ENCODE data around the gene CLDN8. TPM values are rescaled to one million over a fixed set of nuclear protein-coding genes. Genes with fewer than 3 reads are reported as not detected.

CLDN8 gene
- total and polyA plus RNA-seq, 7 experiments from 2014 or later = not detected

DNA sequence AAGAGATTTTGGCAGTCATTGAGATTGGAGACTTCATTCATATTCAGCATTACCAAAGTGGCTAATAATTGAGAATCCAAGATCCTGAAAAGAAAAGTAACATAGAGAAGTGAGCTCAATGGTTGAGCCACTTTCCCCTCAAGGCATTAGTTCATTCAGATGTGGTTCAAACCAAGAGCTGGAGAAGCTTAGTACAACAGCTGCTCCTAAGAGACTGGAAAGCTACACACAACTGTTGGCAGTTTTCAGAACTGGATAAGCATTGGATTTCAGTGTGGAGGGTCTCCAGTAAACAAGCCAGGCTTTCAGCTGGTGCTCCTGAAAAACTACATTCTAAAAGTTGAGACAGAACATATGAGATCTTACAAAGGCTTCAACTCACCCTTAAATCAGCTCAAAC is 29.2 kb upstream of the CLDN8 start:
- no peaks in the 10 kb centered on the region for H3K27me3 ChIP-seq (ENCODE audit: control insufficient read depth in 2 of 2, insufficient read depth in 2 of 2, low read length in 2 of 2)
- ATAC-seq (no peak), DNase-seq (no peak)
- peaks cover 0 to 8% (median 0%) of the 10 kb centered on the region in 11 donors for H3K9me3 Mint-ChIP-seq
- intact Hi-C loops (cut with micrococcal nuclease) = no loop called here
- no peak overlapping the region for H3K27ac ChIP-seq (ENCODE audit: low read depth, low read length)
- no peaks in the 10 kb centered on the region for H3K9me3 ChIP-seq (ENCODE audit: control insufficient read depth in 2 of 3, low read length in 3 of 3)
- H3K36me3 Mint-ChIP-seq = no peaks in the 10 kb centered on the region
- ChIA-PET POLR2A (no interaction called here), CTCF (no interaction called here)
- no peaks in the 10 kb centered on the region for H3K36me3 ChIP-seq (ENCODE audit: control insufficient read depth in 2 of 3, insufficient read depth in 3 of 3, low read length in 3 of 3)
- peaks cover 0 to 20% (median 12%) of the 10 kb centered on the region in 5 donors for H3K27me3 Mint-ChIP-seq
- H3K27ac Mint-ChIP-seq = no peak overlapping the region
- no peak overlapping the region for H3K4me3 ChIP-seq (ENCODE audit: low read length)
- no peak overlapping the region for H3K4me3 Mint-ChIP-seq
- no peaks in the 10 kb centered on the region for H3K4me1 ChIP-seq (ENCODE audit: control insufficient read depth in 2 of 2, insufficient read depth in 2 of 2, low read length in 2 of 2)
- H3K4me1 Mint-ChIP-seq = no peaks in the 10 kb centered on the region

DNA sequence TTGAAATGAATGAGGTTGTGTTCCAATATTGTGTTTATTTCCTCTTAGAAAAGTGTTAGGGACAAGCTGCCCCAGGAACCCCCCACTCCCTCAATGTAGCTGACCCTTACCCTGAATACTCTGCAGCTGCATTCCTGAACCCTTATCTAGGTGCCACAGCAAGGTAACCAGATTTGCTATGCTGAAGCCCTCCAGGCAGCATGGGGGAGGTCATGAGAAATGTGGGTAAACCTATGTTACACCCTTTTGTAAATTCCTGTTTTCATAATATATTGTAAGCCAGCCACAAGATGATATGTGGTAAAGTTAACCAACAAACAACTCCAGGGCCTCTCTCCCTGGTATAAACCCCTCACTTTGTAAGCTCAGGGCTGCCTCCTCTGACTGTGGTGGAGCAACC is 27.8 kb upstream of the CLDN8 start:
- DNase-seq (no peak), ATAC-seq (no peak)
- H3K27me3 Mint-ChIP-seq = peaks cover 0 to 20% (median 10%) of the 10 kb centered on the region in 5 donors
- Histone ChIP-seq H3K4me3 (ENCODE audit: low read length) (no peak overlapping the region), H3K9me3 (ENCODE audit: control insufficient read depth in 2 of 3, low read length in 3 of 3) (no peaks in the 10 kb centered on the region), H3K27me3 (ENCODE audit: control insufficient read depth in 2 of 2, insufficient read depth in 2 of 2, low read length in 2 of 2) (no peaks in the 10 kb centered on the region), H3K4me1 (ENCODE audit: control insufficient read depth in 2 of 2, insufficient read depth in 2 of 2, low read length in 2 of 2) (no peaks in the 10 kb centered on the region), H3K27ac (ENCODE audit: low read depth, low read length) (no peak overlapping the region), H3K36me3 (ENCODE audit: control insufficient read depth in 2 of 3, insufficient read depth in 3 of 3, low read length in 3 of 3) (no peaks in the 10 kb centered on the region)
- ChIA-PET CTCF (no interaction called here), POLR2A (no interaction called here)
- no peak overlapping the region for H3K27ac Mint-ChIP-seq
- intact Hi-C loops (cut with micrococcal nuclease) = no loop called here
- H3K4me3 Mint-ChIP-seq = no peak overlapping the region
- no peaks in the 10 kb centered on the region for H3K36me3 Mint-ChIP-seq
- no peaks in the 10 kb centered on the region for H3K4me1 Mint-ChIP-seq
- H3K9me3 Mint-ChIP-seq = peaks cover 0 to under 1% (median 0%) of the 10 kb centered on the region in 11 donors

GRCh38 chr21:30240661-30241060 is 24.8 kb upstream of the CLDN8 start:
- ChIA-PET POLR2A (no interaction called here), CTCF (interaction anchor here (0.7 kb wide), 1 partner anchor 180 kb away, joined by 4 read pairs; no protein-coding TSS in a partner anchor)
- Mint-ChIP-seq H3K27me3 (peaks cover 0 to 20% (median 10%) of the 10 kb centered on the region in 5 donors), H3K4me3 (no peak overlapping the region), H3K9me3 (no peaks in the 10 kb centered on the region), H3K27ac (no peak overlapping the region), H3K4me1 (no peaks in the 10 kb centered on the region), H3K36me3 (no peaks in the 10 kb centered on the region)
- Histone ChIP-seq H3K27ac (ENCODE audit: low read depth, low read length) (no peak overlapping the region), H3K36me3 (ENCODE audit: control insufficient read depth in 2 of 3, insufficient read depth in 3 of 3, low read length in 3 of 3) (no peaks in the 10 kb centered on the region), H3K27me3 (ENCODE audit: control insufficient read depth in 2 of 2, insufficient read depth in 2 of 2, low read length in 2 of 2) (no peaks in the 10 kb centered on the region), H3K4me3 (ENCODE audit: low read length) (no peak overlapping the region), H3K9me3 (ENCODE audit: control insufficient read depth in 2 of 3, low read length in 3 of 3) (no peaks in the 10 kb centered on the region), H3K4me1 (ENCODE audit: control insufficient read depth in 2 of 2, insufficient read depth in 2 of 2, low read length in 2 of 2) (no peaks in the 10 kb centered on the region)
- DNase-seq = no peak
- no peak for ATAC-seq
- intact Hi-C loops (cut with micrococcal nuclease) = no loop called here

- Histone ChIP-seq H3K9me3 (ENCODE audit: control insufficient read depth in 2 of 3, low read length in 3 of 3) (no peaks in the 10 kb centered on the region), H3K27ac (ENCODE audit: low read depth, low read length) (no peak overlapping the region), H3K27me3 (ENCODE audit: control insufficient read depth in 2 of 2, insufficient read depth in 2 of 2, low read length in 2 of 2) (no peaks in the 10 kb centered on the region), H3K36me3 (ENCODE audit: control insufficient read depth in 2 of 3, insufficient read depth in 3 of 3, low read length in 3 of 3) (no peaks in the 10 kb centered on the region), H3K4me3 (ENCODE audit: low read length) (no peak overlapping the region), H3K4me1 (ENCODE audit: control insufficient read depth in 2 of 2, insufficient read depth in 2 of 2, low read length in 2 of 2) (no peaks in the 10 kb centered on the region)
- ChIA-PET POLR2A (no interaction called here), CTCF (no interaction called here)
- no peak overlapping the region for H3K4me3 Mint-ChIP-seq
- H3K27ac Mint-ChIP-seq = no peak overlapping the region
- peaks cover 0 to 13% (median 5%) of the 10 kb centered on the region in 5 donors for H3K27me3 Mint-ChIP-seq
- no peaks in the 10 kb centered on the region for H3K9me3 Mint-ChIP-seq
- H3K36me3 Mint-ChIP-seq = no peaks in the 10 kb centered on the region
- ATAC-seq (no peak), DNase-seq (no peak)
- intact Hi-C loops (cut with micrococcal nuclease) = no loop called here
- H3K4me1 Mint-ChIP-seq = no peaks in the 10 kb centered on the region
Observed at GRCh38 chr21:30238168-30238567, 22.3 kb upstream of the CLDN8 start.

GRCh38 chr21:30234643-30235042 is 18.7 kb upstream of the CLDN8 start:
- ChIA-PET CTCF (no interaction called here), POLR2A (no interaction called here)
- H3K36me3 ChIP-seq (ENCODE audit: control insufficient read depth in 2 of 3, insufficient read depth in 3 of 3, low read length in 3 of 3) = no peaks in the 10 kb centered on the region
- intact Hi-C loops (cut with micrococcal nuclease) = no loop called here
- no peaks in the 10 kb centered on the region for H3K4me1 ChIP-seq (ENCODE audit: control insufficient read depth in 2 of 2, insufficient read depth in 2 of 2, low read length in 2 of 2)
- no peaks in the 10 kb centered on the region for H3K36me3 Mint-ChIP-seq
- H3K9me3 ChIP-seq (ENCODE audit: control insufficient read depth in 2 of 3, low read length in 3 of 3) = no peaks in the 10 kb centered on the region
- H3K4me3 ChIP-seq (ENCODE audit: low read length) = no peak overlapping the region
- no peaks in the 10 kb centered on the region for H3K4me1 Mint-ChIP-seq
- H3K27me3 ChIP-seq (ENCODE audit: control insufficient read depth in 2 of 2, insufficient read depth in 2 of 2, low read length in 2 of 2) = no peaks in the 10 kb centered on the region
- ATAC-seq (no peak), DNase-seq (no peak)
- no peak overlapping the region for H3K4me3 Mint-ChIP-seq
- no peak overlapping the region for H3K27ac ChIP-seq (ENCODE audit: low read depth, low read length)
- peaks cover 0 to 5% (median 0%) of the 10 kb centered on the region in 5 donors for H3K27me3 Mint-ChIP-seq
- peaks cover 0 to 4% (median 0%) of the 10 kb centered on the region in 11 donors for H3K9me3 Mint-ChIP-seq
- no peak overlapping the region for H3K27ac Mint-ChIP-seq

- intact Hi-C loops (cut with micrococcal nuclease) = no loop called here
- peaks cover 0 to 7% (median 0%) of the 10 kb centered on the region in 11 donors for H3K9me3 Mint-ChIP-seq
- POLR2A ChIA-PET = no interaction called here
- no peaks in the 10 kb centered on the region for H3K9me3 ChIP-seq (ENCODE audit: control insufficient read depth in 2 of 3, low read length in 3 of 3)
- no peaks in the 10 kb centered on the region for H3K36me3 Mint-ChIP-seq
- no peak overlapping the region for H3K27ac Mint-ChIP-seq
- peaks cover 0 to 7% (median 0%) of the 10 kb centered on the region in 5 donors for H3K27me3 Mint-ChIP-seq
- CTCF ChIA-PET = no interaction called here
- H3K27me3 ChIP-seq (ENCODE audit: control insufficient read depth in 2 of 2, insufficient read depth in 2 of 2, low read length in 2 of 2) = no peaks in the 10 kb centered on the region
- no peak overlapping the region for H3K4me3 Mint-ChIP-seq
- no peaks in the 10 kb centered on the region for H3K4me1 ChIP-seq (ENCODE audit: control insufficient read depth in 2 of 2, insufficient read depth in 2 of 2, low read length in 2 of 2)
- H3K4me3 ChIP-seq (ENCODE audit: low read length) = no peak overlapping the region
- no peaks in the 10 kb centered on the region for H3K4me1 Mint-ChIP-seq
- H3K27ac ChIP-seq (ENCODE audit: low read depth, low read length) = no peak overlapping the region
- no peaks in the 10 kb centered on the region for H3K36me3 ChIP-seq (ENCODE audit: control insufficient read depth in 2 of 3, insufficient read depth in 3 of 3, low read length in 3 of 3)
- ATAC-seq (no peak), DNase-seq (no peak)
Observed at GRCh38 chr21:30234050-30234449, 18.2 kb upstream of the CLDN8 start.

- H3K4me3 Mint-ChIP-seq = no peak overlapping the region
- no peak for ATAC-seq
- H3K9me3 Mint-ChIP-seq = peaks cover 0 to 7% (median 0%) of the 10 kb centered on the region in 11 donors
- peaks cover 0 to 7% (median 0%) of the 10 kb centered on the region in 5 donors for H3K27me3 Mint-ChIP-seq
- intact Hi-C loops (cut with micrococcal nuclease) = no loop called here
- H3K36me3 Mint-ChIP-seq = no peaks in the 10 kb centered on the region
- H3K27ac ChIP-seq (ENCODE audit: low read depth, low read length) = no peak overlapping the region
- no peaks in the 10 kb centered on the region for H3K27me3 ChIP-seq (ENCODE audit: control insufficient read depth in 2 of 2, insufficient read depth in 2 of 2, low read length in 2 of 2)
- no peak overlapping the region for H3K4me3 ChIP-seq (ENCODE audit: low read length)
- DNase-seq = no peak
- no peaks in the 10 kb centered on the region for H3K4me1 Mint-ChIP-seq
- CTCF ChIA-PET = no interaction called here
- POLR2A ChIA-PET = no interaction called here
- no peaks in the 10 kb centered on the region for H3K36me3 ChIP-seq (ENCODE audit: control insufficient read depth in 2 of 3, insufficient read depth in 3 of 3, low read length in 3 of 3)
- no peak overlapping the region for H3K27ac Mint-ChIP-seq
- no peaks in the 10 kb centered on the region for H3K9me3 ChIP-seq (ENCODE audit: control insufficient read depth in 2 of 3, low read length in 3 of 3)
- no peaks in the 10 kb centered on the region for H3K4me1 ChIP-seq (ENCODE audit: control insufficient read depth in 2 of 2, insufficient read depth in 2 of 2, low read length in 2 of 2)
Observed at GRCh38 chr21:30233228-30234020, 17.5 kb upstream of the CLDN8 start.
